LHCN-M2 (cell line): ENCODE measurements around the gene SF3B4. TPM values are rescaled to one million over a fixed set of nuclear protein-coding genes. Genes with fewer than 3 reads are reported as not detected.
"Not testable (repeated sequence)": the region's sequence is repeated elsewhere in the genome, so short reads cannot be mapped to it uniquely, and the experiment has no call there.

ENCODE experiments used
- DNase-seq: peaks from one replicate; pipeline ENCODE4 v3.0.0-alpha.2; 2012; ENCODE audit warnings: low read depth
- polyA plus RNA-seq: library from polyadenylated mRNA; unstranded; fragments of >200 nt; gene quantifications from one replicate; pipeline ENCODE4 v1.2.1, GENCODE V29; 2012; ENCODE audit warnings: missing spikeins
- total RNA-seq: library from RNA; depleted of rRNA; stranded (reverse); fragments of >200 nt; gene quantifications from 2 replicates; pipeline ENCODE4 v1.2.3, GENCODE V29; 2014; rRNA removed

SF3B4 gene, protein sequence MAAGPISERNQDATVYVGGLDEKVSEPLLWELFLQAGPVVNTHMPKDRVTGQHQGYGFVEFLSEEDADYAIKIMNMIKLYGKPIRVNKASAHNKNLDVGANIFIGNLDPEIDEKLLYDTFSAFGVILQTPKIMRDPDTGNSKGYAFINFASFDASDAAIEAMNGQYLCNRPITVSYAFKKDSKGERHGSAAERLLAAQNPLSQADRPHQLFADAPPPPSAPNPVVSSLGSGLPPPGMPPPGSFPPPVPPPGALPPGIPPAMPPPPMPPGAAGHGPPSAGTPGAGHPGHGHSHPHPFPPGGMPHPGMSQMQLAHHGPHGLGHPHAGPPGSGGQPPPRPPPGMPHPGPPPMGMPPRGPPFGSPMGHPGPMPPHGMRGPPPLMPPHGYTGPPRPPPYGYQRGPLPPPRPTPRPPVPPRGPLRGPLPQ
- 25.4 and 28.9 TPM in 2 replicates for total RNA-seq
- 85.2 TPM for polyA plus RNA-seq

DNA sequence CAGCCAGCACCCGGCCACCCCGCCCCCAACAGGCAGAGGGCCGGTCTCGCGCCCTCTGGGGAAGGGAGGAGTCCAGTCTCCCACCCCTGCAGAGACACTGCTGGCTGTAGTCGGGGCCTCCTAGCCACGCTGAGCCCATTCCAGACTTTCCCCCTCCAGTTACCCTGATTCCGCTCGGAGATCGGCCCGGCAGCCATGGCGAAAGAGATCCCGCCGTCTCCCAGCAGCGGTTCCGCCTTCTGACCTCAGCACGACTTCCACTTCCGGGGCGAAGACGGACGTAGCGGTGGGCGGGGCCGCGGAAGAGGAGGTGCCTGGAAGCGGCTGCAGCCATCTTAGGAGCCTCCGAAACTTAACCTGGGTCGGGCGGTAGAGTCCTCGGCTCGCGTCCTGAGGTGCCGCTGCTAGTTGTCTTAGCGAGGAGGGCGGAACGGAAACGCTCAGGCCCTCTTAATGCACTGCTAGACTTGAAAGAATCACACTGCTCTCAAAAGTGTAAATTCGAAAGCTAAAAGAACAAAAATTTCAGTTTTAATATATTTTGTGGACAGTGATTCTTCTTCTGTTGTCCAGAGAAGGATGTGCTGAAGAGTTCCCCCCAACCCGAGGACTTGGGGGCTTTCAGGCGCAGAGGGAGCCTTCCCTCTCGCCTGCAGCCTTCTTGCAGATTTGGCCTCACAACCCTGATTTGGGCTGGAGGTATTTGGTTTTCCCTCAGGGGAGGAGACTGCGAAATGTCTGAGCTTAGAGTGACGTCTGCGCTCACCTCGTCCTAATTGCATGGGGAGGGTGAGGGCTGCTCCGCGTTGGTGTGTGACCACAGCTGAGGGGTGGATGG, at the start of gene SF3B4:
Gene SF3B4 (minus strand): TSS at position 241 of the 838 bp plus-strand sequence. CDS start 44 bp downstream, at position 197.
- DNase-seq, result peak; percentile 89

- no peak for DNase-seq
Measured at GRCh38 chr1:149977345-149977744, 49.7 kb upstream of the SF3B4 start.

DNA sequence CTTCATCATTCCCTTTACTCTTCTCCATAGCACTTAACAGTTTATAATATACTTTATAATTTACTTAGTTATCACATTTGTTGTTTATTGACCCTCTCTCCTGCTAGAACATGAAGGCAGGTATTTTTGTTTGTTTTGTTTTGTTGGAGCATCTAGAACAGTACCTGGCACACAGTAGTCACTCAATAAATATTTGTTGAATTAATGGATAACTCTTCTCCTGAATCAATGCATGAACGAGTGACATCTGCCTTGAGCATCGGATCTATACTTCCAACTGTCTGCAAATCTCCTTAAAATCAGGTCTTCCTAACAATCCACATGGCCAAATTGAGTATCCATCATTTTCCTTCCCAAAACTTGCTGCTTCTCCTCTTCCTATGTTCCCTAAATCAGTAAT, 44.9 kb upstream of the SF3B4 start:
- no peak for DNase-seq

DNA sequence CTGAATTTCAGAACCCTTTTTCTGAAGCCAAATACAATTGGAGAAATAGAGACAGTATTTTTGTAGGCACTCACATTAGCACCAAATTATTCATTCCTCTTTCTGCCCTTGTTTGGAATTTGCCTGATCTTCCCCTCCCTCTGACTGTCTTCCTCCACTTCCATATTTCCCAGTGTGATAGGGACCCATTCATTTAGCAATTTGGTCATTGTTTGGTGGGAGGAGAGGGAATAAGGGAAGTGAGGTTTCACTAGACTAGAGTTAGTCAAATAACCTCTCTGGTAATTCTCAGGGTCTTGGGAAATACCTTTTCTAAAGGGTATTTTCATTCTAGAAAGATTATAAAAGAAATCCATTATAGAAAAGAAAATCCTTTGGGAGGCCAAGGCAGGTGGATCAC, 40.0 kb upstream of the SF3B4 start:
- no peak for DNase-seq

DNA sequence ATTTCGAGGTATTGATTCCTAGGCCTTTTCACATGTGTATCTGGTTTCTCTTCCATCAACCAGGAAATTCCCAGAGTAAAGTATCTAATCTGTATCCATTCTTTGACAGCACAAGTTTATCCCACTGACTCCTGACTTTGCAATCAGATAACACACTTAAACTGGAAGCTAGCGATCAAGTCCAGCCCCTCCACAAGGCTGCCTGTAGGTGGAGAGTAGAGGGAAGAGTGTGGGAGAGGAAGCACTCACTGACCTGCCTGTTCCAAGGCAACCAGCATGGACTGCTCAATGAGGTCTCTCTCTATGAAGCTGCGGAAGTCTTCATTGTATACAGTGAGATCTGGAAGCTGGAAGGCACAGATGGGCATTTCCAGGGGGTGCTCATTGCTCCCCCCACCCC, 39.4 kb upstream of the SF3B4 start:
- DNase-seq, result no peak

DNA sequence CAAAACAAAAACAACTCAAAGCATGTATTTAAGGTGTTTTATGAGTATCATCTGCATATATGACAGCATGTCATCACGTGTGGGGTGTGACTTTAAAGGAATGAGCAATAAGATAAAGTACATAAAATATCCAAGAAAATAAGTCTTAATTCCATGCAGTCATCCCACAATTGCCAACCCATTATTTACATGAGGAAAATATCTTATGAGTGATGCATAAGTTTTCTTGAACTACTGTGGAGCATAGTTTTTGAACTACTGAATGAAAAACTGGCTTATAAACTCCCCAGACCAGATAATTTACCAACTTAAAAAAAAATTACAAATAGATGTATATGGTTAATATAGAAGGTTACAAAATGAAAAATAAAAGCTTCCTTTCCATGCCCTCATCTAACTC, 38.8 kb upstream of the SF3B4 start:
- DNase-seq, result no peak

GRCh38 chr1:149965440-149965839, 37.8 kb upstream of the SF3B4 start:
- DNase-seq, result no peak

DNA sequence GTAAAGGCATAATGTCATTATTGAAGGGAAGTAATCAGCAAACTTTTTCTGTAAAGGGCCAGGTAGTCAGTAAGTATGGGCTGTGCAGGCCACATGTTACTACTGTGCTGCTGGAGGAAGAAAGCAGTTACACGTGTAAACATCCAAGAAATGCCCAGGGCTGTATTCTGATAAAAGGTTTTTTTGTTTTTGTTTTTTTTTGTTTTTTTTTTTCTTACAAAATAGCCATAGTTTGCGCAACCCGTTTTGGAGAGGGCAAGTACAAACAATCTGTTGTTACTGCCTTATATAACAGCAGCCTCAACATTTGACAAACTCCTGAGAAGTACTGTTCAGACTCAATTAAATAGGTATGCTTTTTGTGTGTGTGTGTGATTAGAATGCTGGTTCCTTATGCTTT, 35.8 kb upstream of the SF3B4 start:
- no peak for DNase-seq

GRCh38 chr1:149962736-149963135, 35.1 kb upstream of the SF3B4 start:
- DNase-seq, result no peak

- DNase-seq, result peak; percentile 73
Measured at GRCh38 chr1:149962039-149962647, 34.5 kb upstream of the SF3B4 start.

GRCh38 chr1:149957548-149957947, 29.9 kb upstream of the SF3B4 start:
- not testable (repeated sequence) for DNase-seq

DNA sequence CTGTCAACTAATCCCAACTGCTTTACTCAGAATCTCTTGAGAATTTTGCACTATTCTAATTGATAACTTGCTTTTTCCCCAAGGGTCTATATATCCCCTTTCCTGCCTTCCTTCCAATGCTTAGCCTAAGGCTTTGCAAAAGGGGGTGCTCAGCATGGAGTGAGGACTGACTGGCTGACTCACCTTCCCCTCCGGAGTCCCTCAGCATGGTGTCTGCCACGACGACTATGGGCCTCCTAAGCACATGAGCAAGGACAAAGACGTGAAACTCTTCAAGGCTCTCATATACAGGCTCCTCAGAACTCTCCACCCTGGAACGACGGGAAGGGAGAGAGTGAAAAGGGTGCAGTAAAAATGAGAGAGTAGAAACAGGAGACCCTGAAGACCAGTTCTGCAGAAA, 22.3 kb upstream of the SF3B4 start:
- DNase-seq, result no peak

GRCh38 chr1:149945206-149945605, 17.6 kb upstream of the SF3B4 start:
- DNase-seq, result no peak

DNA sequence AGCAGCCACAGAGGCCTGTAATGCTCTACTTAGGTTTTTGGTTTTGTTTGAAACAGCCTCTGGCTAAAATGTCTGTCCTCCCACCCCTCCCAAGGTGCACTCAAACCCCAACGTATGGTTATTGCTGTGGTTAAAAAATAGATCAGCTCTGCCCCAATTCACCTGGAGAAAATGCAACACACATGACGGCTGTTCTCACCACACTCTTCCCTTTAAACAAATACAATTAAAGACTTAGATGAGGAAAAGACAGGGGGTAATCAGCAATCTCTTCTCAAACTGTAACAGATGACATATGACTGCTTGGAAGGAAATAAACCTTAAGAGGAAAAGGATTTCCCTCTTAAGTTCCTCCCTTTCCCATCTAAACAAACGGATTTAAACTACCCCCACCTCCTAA, 15.3 kb upstream of the SF3B4 start:
- no peak for DNase-seq

DNA sequence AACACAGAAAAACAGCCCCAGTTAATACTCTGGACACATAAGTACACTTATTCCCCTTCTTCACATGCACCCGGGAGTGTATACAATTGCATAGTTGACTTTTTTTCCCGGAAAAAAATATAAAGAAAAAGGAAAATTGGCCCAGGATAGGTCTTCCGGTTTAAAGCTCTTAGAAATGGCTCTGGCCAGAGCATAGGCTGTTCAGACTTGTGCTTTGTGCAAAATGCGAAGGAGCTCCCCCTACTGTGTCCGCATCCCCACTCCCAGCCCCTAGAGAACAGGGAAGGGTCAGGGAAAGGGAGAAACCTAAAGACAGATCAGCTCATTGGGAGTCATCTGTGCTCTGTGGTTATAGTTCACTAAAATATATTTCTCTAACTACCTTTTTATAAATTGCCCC, 14.6 kb upstream of the SF3B4 start:
- DNase-seq, result peak; percentile 14

- DNase-seq, result no peak
Measured at GRCh38 chr1:149940427-149940826, 12.8 kb upstream of the SF3B4 start.

DNA sequence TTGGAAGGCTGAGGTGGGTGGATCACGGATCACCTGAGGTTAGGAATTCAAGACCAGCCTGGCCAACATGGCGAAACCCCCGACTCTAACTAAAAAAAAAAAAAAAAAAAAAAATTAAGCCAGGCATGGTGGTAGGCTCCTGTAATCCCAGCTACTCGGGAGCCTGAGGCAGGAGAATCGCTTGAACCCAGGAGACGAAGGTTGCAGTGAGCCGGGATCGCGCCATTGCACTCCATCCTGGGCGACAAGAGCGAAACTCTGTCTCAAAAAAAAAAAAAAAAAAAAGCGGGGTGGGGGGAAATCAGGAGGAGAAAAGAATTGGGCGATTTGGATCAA, 11.0 kb upstream of the SF3B4 start:
- DNase-seq, result not testable (repeated sequence)

GRCh38 chr1:149937759-149938158, 10.2 kb upstream of the SF3B4 start:
- DNase-seq, result no peak

- DNase-seq, result peak; percentile 51
Measured at GRCh38 chr1:149936992-149937705, 9.5 kb upstream of the SF3B4 start.

GRCh38 chr1:149936170-149936991, 8.8 kb upstream of the SF3B4 start, which contains the start of gene MTMR11:
MTMR11 (minus strand) TSS chr1:149936879; CDS start chr1:149936647, 232 bp downstream.
- peak; percentile 45 for DNase-seq

GRCh38 chr1:149934356-149934755, 6.8 kb upstream of the SF3B4 start:
- DNase-seq, result no peak
